Lower leg skin (tissue), 3 donors: ENCODE data around the gene LYZL1.

ENCODE experiments used
- POLR2A ChIP-seq, 2 donors: fragments of 450-650 bp; IDR thresholded peaks; one replicate each; pipeline ENCODE4 v1.6.1; 2016 to 2017; ENCODE audit warnings: antibody characterized with exemption in 2 of 2, mild to moderate bottlenecking in 1 of 2, moderate library complexity in 1 of 2
- TF ChIP-seq, protein P1 (sequence below), 3 donors: fragments of 450-650 bp; IDR thresholded peaks; one replicate each; pipeline ENCODE4 v1.5.1; 2016; ENCODE audit warnings: antibody characterized with exemption in 3 of 3, mild to moderate bottlenecking in 3 of 3, moderate library complexity in 2 of 3

DNA sequence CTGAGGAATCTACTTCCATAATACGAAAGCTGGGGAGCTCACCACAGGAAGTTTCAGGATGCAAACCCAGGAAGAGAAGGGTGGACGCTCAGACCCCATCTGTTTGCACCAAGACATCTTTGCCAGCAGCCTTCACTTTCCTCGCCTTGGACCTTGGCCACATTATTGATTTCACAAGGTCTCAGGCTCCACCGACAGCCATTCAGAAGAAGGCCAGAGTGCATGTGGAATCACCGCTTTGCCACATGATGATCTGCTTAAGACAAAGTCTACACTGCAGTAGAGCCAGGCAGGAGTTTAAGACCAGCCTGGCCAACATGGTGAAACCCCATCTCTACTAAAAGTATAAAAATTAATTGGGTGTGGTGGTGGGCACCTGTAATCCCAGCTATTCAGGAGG, 60.0 kb downstream of the LYZL1 start:
- TF ChIP-seq, protein P1, sequence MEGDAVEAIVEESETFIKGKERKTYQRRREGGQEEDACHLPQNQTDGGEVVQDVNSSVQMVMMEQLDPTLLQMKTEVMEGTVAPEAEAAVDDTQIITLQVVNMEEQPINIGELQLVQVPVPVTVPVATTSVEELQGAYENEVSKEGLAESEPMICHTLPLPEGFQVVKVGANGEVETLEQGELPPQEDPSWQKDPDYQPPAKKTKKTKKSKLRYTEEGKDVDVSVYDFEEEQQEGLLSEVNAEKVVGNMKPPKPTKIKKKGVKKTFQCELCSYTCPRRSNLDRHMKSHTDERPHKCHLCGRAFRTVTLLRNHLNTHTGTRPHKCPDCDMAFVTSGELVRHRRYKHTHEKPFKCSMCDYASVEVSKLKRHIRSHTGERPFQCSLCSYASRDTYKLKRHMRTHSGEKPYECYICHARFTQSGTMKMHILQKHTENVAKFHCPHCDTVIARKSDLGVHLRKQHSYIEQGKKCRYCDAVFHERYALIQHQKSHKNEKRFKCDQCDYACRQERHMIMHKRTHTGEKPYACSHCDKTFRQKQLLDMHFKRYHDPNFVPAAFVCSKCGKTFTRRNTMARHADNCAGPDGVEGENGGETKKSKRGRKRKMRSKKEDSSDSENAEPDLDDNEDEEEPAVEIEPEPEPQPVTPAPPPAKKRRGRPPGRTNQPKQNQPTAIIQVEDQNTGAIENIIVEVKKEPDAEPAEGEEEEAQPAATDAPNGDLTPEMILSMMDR (IDR thresholded peaks at IDR 0.05), result no peak
- TF ChIP-seq POLR2A (IDR thresholded peaks at IDR 0.05), result no peak
